ENCODE results near the gene IMPA2.

GRCh38 chr18:11948852-11949523 is 32.3 kb upstream of the IMPA2 start:
- TF ChIP-seq, protein P1, sequence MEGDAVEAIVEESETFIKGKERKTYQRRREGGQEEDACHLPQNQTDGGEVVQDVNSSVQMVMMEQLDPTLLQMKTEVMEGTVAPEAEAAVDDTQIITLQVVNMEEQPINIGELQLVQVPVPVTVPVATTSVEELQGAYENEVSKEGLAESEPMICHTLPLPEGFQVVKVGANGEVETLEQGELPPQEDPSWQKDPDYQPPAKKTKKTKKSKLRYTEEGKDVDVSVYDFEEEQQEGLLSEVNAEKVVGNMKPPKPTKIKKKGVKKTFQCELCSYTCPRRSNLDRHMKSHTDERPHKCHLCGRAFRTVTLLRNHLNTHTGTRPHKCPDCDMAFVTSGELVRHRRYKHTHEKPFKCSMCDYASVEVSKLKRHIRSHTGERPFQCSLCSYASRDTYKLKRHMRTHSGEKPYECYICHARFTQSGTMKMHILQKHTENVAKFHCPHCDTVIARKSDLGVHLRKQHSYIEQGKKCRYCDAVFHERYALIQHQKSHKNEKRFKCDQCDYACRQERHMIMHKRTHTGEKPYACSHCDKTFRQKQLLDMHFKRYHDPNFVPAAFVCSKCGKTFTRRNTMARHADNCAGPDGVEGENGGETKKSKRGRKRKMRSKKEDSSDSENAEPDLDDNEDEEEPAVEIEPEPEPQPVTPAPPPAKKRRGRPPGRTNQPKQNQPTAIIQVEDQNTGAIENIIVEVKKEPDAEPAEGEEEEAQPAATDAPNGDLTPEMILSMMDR (IDR thresholded peaks at IDR 0.05; ENCODE audit: low read depth, low read length, poor library complexity, severe bottlenecking) = no peak
- TF ChIP-seq EZH2phosphoT487 (IDR thresholded peaks at IDR 0.05; ENCODE audit: borderline replicate concordance, low read length) = no peak

All from DOHH2 (cell line).